CD4-positive, alpha-beta T cell treated with Interleukin-15 for 4 hours (primary cell): ENCODE data around the gene PRKCE.
A peak's percentile ranks its signal among the peaks of the same experiment; 100 is the strongest.

Experiments used
- DNase-seq: peaks from one replicate; pipeline ENCODE4 v3.0.0-alpha.2; 2020; ENCODE audit warnings: low spot score

The PRKCE gene

GRCh38 chr2:45994060-45994459, 342.6 kb downstream of the PRKCE start:
- no peak for DNase-seq

- DNase-seq: no peak
These were observed 349.2 kb downstream of the PRKCE start for GRCh38 chr2:46000660-46001059.

GRCh38 chr2:46001290-46001689, 349.8 kb downstream of the PRKCE start:
- no peak for DNase-seq

GRCh38 chr2:46001741-46002506, 350.4 kb downstream of the PRKCE start:
- DNase-seq: no peak

- DNase-seq: no peak
These were observed 351.0 kb downstream of the PRKCE start for GRCh38 chr2:46002507-46002883.

GRCh38 chr2:46002947-46003346, 351.5 kb downstream of the PRKCE start:
- DNase-seq: no peak

GRCh38 chr2:46003903-46004473, 352.5 kb downstream of the PRKCE start:
- no peak for DNase-seq

GRCh38 chr2:46006473-46007025, 355.1 kb downstream of the PRKCE start:
- no peak for DNase-seq

- DNase-seq: no peak
These were observed 355.9 kb downstream of the PRKCE start for GRCh38 chr2:46007412-46007811.

GRCh38 chr2:46008091-46008870, 356.8 kb downstream of the PRKCE start:
- no peak for DNase-seq

GRCh38 chr2:46009315-46009714, 357.8 kb downstream of the PRKCE start:
- DNase-seq: no peak

- no peak for DNase-seq
These were observed 358.3 kb downstream of the PRKCE start for GRCh38 chr2:46009772-46010171.

- DNase-seq: no peak
These were observed 358.9 kb downstream of the PRKCE start for GRCh38 chr2:46010223-46010924.

GRCh38 chr2:46010925-46011490, 359.5 kb downstream of the PRKCE start:
- DNase-seq: peak; percentile 27

- DNase-seq: no peak
These were observed 361.3 kb downstream of the PRKCE start for GRCh38 chr2:46012618-46013240.

- no peak for DNase-seq
These were observed 362.3 kb downstream of the PRKCE start for GRCh38 chr2:46013726-46014125.

GRCh38 chr2:46014911-46015654, 363.6 kb downstream of the PRKCE start:
- no peak for DNase-seq

- DNase-seq: no peak
These were observed 364.2 kb downstream of the PRKCE start for GRCh38 chr2:46015671-46016070.

- no peak for DNase-seq
These were observed 364.6 kb downstream of the PRKCE start for GRCh38 chr2:46016091-46016490.

- DNase-seq: no peak
These were observed 367.5 kb downstream of the PRKCE start for GRCh38 chr2:46018773-46019591.
